ENCODE results near the gene BRIP1.
"Not testable (repeated sequence)": the region's sequence is repeated elsewhere in the genome, so short reads cannot be mapped to it uniquely, and the experiment has no call there.

Gene BRIP1

GRCh38 chr17:61744252-61744651 lies 119.1 kb downstream of the BRIP1 start:
- Mint-ChIP-seq H3K27me3 (no peaks in the 10 kb centered on the region), H3K36me3 (ENCODE audit: low read depth) (peaks cover 27% of the 10 kb centered on the region), H3K4me1 (ENCODE audit: low read depth) (no peaks in the 10 kb centered on the region), H3K9me3 (peaks cover 28% of the 10 kb centered on the region), H3K27ac (no peak overlapping the region), H3K4me3 (no peak overlapping the region)
- intact Hi-C loops (cut with micrococcal nuclease): no loop called here

GRCh38 chr17:61743766-61744165 lies 119.6 kb downstream of the BRIP1 start:
- Mint-ChIP-seq H3K27ac (no peak overlapping the region), H3K36me3 (ENCODE audit: low read depth) (peaks cover 27% of the 10 kb centered on the region), H3K9me3 (peaks cover 28% of the 10 kb centered on the region), H3K27me3 (no peaks in the 10 kb centered on the region), H3K4me3 (no peak overlapping the region), H3K4me1 (ENCODE audit: low read depth) (no peaks in the 10 kb centered on the region)
- intact Hi-C loops (cut with micrococcal nuclease): no loop called here

GRCh38 chr17:61739002-61739401 lies 124.3 kb downstream of the BRIP1 start:
- intact Hi-C loops (cut with micrococcal nuclease): no loop called here

GRCh38 chr17:61738249-61738648 lies 125.1 kb downstream of the BRIP1 start:
- Mint-ChIP-seq H3K36me3 (ENCODE audit: low read depth) (peaks cover 26% of the 10 kb centered on the region), H3K27me3 (no peaks in the 10 kb centered on the region), H3K9me3 (peaks cover 32% of the 10 kb centered on the region), H3K4me3 (no peak overlapping the region), H3K27ac (no peak overlapping the region), H3K4me1 (ENCODE audit: low read depth) (no peaks in the 10 kb centered on the region)
- intact Hi-C loops (cut with micrococcal nuclease): no loop called here

More at GRCh38 chr17:61739002-61739401, 124.3 kb downstream of the BRIP1 start:
- Mint-ChIP-seq H3K27me3 (no peaks in the 10 kb centered on the region), H3K36me3 (ENCODE audit: low read depth) (peaks cover 26% of the 10 kb centered on the region), H3K4me3 (no peak overlapping the region), H3K9me3 (peaks cover 32% of the 10 kb centered on the region), H3K27ac (no peak overlapping the region), H3K4me1 (ENCODE audit: low read depth) (no peaks in the 10 kb centered on the region)

GRCh38 chr17:61737820-61738219 lies 125.5 kb downstream of the BRIP1 start:
- Mint-ChIP-seq H3K27ac (no peak overlapping the region), H3K4me1 (ENCODE audit: low read depth) (no peaks in the 10 kb centered on the region), H3K9me3 (peaks cover 32% of the 10 kb centered on the region), H3K4me3 (no peak overlapping the region), H3K27me3 (no peaks in the 10 kb centered on the region), H3K36me3 (ENCODE audit: low read depth) (peaks cover 26% of the 10 kb centered on the region)
- intact Hi-C loops (cut with micrococcal nuclease): no loop called here

- no peak overlapping the region for H3K27ac Mint-ChIP-seq
- H3K36me3 Mint-ChIP-seq (ENCODE audit: low read depth): peaks cover 14% of the 10 kb centered on the region
- no peak overlapping the region for H3K4me3 Mint-ChIP-seq
- no peaks in the 10 kb centered on the region for H3K4me1 Mint-ChIP-seq (ENCODE audit: low read depth)
- intact Hi-C loops (cut with micrococcal nuclease): no loop called here
- no peaks in the 10 kb centered on the region for H3K27me3 Mint-ChIP-seq
- H3K9me3 Mint-ChIP-seq: peaks cover 25% of the 10 kb centered on the region
These were observed 126.9 kb downstream of the BRIP1 start for GRCh38 chr17:61736438-61736837.

- Mint-ChIP-seq H3K27ac (no peak overlapping the region), H3K4me1 (ENCODE audit: low read depth) (no peaks in the 10 kb centered on the region), H3K27me3 (no peaks in the 10 kb centered on the region), H3K36me3 (ENCODE audit: low read depth) (peaks cover 8% of the 10 kb centered on the region), H3K9me3 (peaks cover 18% of the 10 kb centered on the region), H3K4me3 (no peak overlapping the region)
- intact Hi-C loops (cut with micrococcal nuclease): no loop called here
These were observed 127.5 kb downstream of the BRIP1 start for GRCh38 chr17:61735807-61736206.

GRCh38 chr17:61734466-61734865 lies 128.9 kb downstream of the BRIP1 start:
- Mint-ChIP-seq H3K27ac (no peak overlapping the region), H3K36me3 (ENCODE audit: low read depth) (peaks cover 7% of the 10 kb centered on the region), H3K4me1 (ENCODE audit: low read depth) (no peaks in the 10 kb centered on the region), H3K27me3 (no peaks in the 10 kb centered on the region), H3K4me3 (no peak overlapping the region), H3K9me3 (peaks cover 17% of the 10 kb centered on the region)
- intact Hi-C loops (cut with micrococcal nuclease): no loop called here

- no peaks in the 10 kb centered on the region for H3K4me1 Mint-ChIP-seq (ENCODE audit: low read depth)
- intact Hi-C loops (cut with micrococcal nuclease): no loop called here
- H3K36me3 Mint-ChIP-seq (ENCODE audit: low read depth): peaks cover 7% of the 10 kb centered on the region
These were observed 129.3 kb downstream of the BRIP1 start for GRCh38 chr17:61734012-61734411.

GRCh38 chr17:61733021-61733420 lies 130.3 kb downstream of the BRIP1 start:
- Mint-ChIP-seq H3K36me3 (ENCODE audit: low read depth) (peaks cover 5% of the 10 kb centered on the region), H3K27me3 (no peaks in the 10 kb centered on the region), H3K27ac (no peak overlapping the region), H3K9me3 (peaks cover 15% of the 10 kb centered on the region), H3K4me1 (ENCODE audit: low read depth) (no peaks in the 10 kb centered on the region), H3K4me3 (no peak overlapping the region)
- intact Hi-C loops (cut with micrococcal nuclease): no loop called here

More at GRCh38 chr17:61734012-61734411, 129.3 kb downstream of the BRIP1 start:
- Mint-ChIP-seq H3K27me3 (no peaks in the 10 kb centered on the region), H3K27ac (no peak overlapping the region), H3K4me3 (no peak overlapping the region), H3K9me3 (peaks cover 17% of the 10 kb centered on the region)

GRCh38 chr17:61732169-61732568 lies 131.2 kb downstream of the BRIP1 start:
- H3K27me3 Mint-ChIP-seq: no peaks in the 10 kb centered on the region
- H3K4me1 Mint-ChIP-seq (ENCODE audit: low read depth): no peaks in the 10 kb centered on the region
- H3K4me3 Mint-ChIP-seq: no peak overlapping the region
- no peaks in the 10 kb centered on the region for H3K36me3 Mint-ChIP-seq (ENCODE audit: low read depth)
- intact Hi-C loops (cut with micrococcal nuclease): no loop called here
- peaks cover 6% of the 10 kb centered on the region for H3K9me3 Mint-ChIP-seq
- H3K27ac Mint-ChIP-seq: no peak overlapping the region

- no peak overlapping the region for H3K27ac Mint-ChIP-seq
- no peaks in the 10 kb centered on the region for H3K27me3 Mint-ChIP-seq
- no peaks in the 10 kb centered on the region for H3K36me3 Mint-ChIP-seq (ENCODE audit: low read depth)
- H3K4me3 Mint-ChIP-seq: no peak overlapping the region
- H3K4me1 Mint-ChIP-seq (ENCODE audit: low read depth): no peaks in the 10 kb centered on the region
- intact Hi-C loops (cut with micrococcal nuclease): no loop called here
- H3K9me3 Mint-ChIP-seq: no peaks in the 10 kb centered on the region
These were observed 132.0 kb downstream of the BRIP1 start for GRCh38 chr17:61731330-61731729.

- Mint-ChIP-seq H3K4me3 (no peak overlapping the region), H3K4me1 (ENCODE audit: low read depth) (no peaks in the 10 kb centered on the region), H3K27ac (no peak overlapping the region), H3K9me3 (no peaks in the 10 kb centered on the region), H3K36me3 (ENCODE audit: low read depth) (no peaks in the 10 kb centered on the region), H3K27me3 (no peaks in the 10 kb centered on the region)
- intact Hi-C loops (cut with micrococcal nuclease): no loop called here
These were observed 133.5 kb downstream of the BRIP1 start for GRCh38 chr17:61729690-61730268.

- H3K4me1 Mint-ChIP-seq (ENCODE audit: low read depth): no peaks in the 10 kb centered on the region
These were observed 135.0 kb downstream of the BRIP1 start for GRCh38 chr17:61728297-61728836.

GRCh38 chr17:61727798-61728197 lies 135.5 kb downstream of the BRIP1 start:
- H3K27me3 Mint-ChIP-seq; H3K4me1 Mint-ChIP-seq (ENCODE audit: low read depth); intact Hi-C loops (cut with micrococcal nuclease); H3K27ac Mint-ChIP-seq; H3K4me3 Mint-ChIP-seq; H3K9me3 Mint-ChIP-seq; H3K36me3 Mint-ChIP-seq (ENCODE audit: low read depth): not testable (repeated sequence)

More at GRCh38 chr17:61728297-61728836, 135.0 kb downstream of the BRIP1 start:
- no peaks in the 10 kb centered on the region for H3K9me3 Mint-ChIP-seq
- intact Hi-C loops (cut with micrococcal nuclease): no loop called here
- H3K27me3 Mint-ChIP-seq: no peaks in the 10 kb centered on the region
- H3K4me3 Mint-ChIP-seq: no peak overlapping the region
- no peak overlapping the region for H3K27ac Mint-ChIP-seq
- no peaks in the 10 kb centered on the region for H3K36me3 Mint-ChIP-seq (ENCODE audit: low read depth)
